DOHH2 (cell line): Measurements from ENCODE around the gene GJC1.

ENCODE experiments used
- H3F3A ChIP-seq: fragments of 200-600 bp; sonication (generic), shearing (Covaris generic); 2 replicates; pipeline ENCODE4 v1.6.0; 2016; ENCODE audit warnings: antibody characterized with exemption, mild to moderate bottlenecking; ENCODE audit not compliant: control insufficient read depth, insufficient read depth
- H3K27ac ChIP-seq: fragments of 200-600 bp; sonication (generic); 2 replicates; pipeline ENCODE4 v1.5.1; 2014; ENCODE audit warnings: low read depth, mild to moderate bottlenecking, low read length, moderate library complexity
- H3K27me3 ChIP-seq: fragments of 200-600 bp; sonication (generic); 2 replicates; pipeline ENCODE4 v1.6.1; 2014; ENCODE audit warnings: mild to moderate bottlenecking, low read length, mixed read lengths; ENCODE audit not compliant: control insufficient read depth
- H3K36me3 ChIP-seq: fragments of 200-600 bp; sonication (generic); 2 replicates; pipeline ENCODE4 v1.6.1; 2014; ENCODE audit warnings: mild to moderate bottlenecking, low read length, moderate library complexity, mixed read lengths; ENCODE audit not compliant: control insufficient read depth
- H3K4me1 ChIP-seq: fragments of 200-600 bp; sonication (generic); 2 replicates; pipeline ENCODE4 v1.6.1; 2014; ENCODE audit warnings: mild to moderate bottlenecking, low read length, mixed read lengths; ENCODE audit not compliant: control insufficient read depth
- H3K4me2 ChIP-seq: fragments of 200-600 bp; sonication (generic); 2 replicates; pipeline ENCODE4 v1.6.0; 2014; ENCODE audit warnings: mild to moderate bottlenecking, low read length, moderate library complexity
- H3K4me3 ChIP-seq: fragments of 200-600 bp; sonication (generic); 2 replicates; pipeline ENCODE4 v1.5.1; 2014; ENCODE audit warnings: mild to moderate bottlenecking, low read length, mixed read lengths
- H3K79me2 ChIP-seq: fragments of 200-600 bp; sonication (generic); 2 replicates; pipeline ENCODE4 v1.6.1; 2014; ENCODE audit warnings: mild to moderate bottlenecking, low read length, mixed read lengths; ENCODE audit not compliant: control insufficient read depth
- H3K9me2 ChIP-seq: fragments of 200-600 bp; sonication (generic); replicated peaks from 2 replicates; pipeline ENCODE4 v1.6.1; 2014; ENCODE audit warnings: mild to moderate bottlenecking, low read length, mixed read lengths; ENCODE audit not compliant: control insufficient read depth
- H3K9me3 ChIP-seq: fragments of 200-600 bp; sonication (generic); 2 replicates; pipeline ENCODE4 v1.6.1; 2014; ENCODE audit warnings: antibody characterized with exemption, low read length, mixed read lengths; ENCODE audit not compliant: control insufficient read depth, insufficient read depth
- H4K20me1 ChIP-seq: fragments of 200-600 bp; sonication (generic); 2 replicates; pipeline ENCODE4 v1.6.0; 2014; ENCODE audit warnings: low read depth, mild to moderate bottlenecking, antibody characterized with exemption, low read length, moderate library complexity; ENCODE audit not compliant: control insufficient read depth, insufficient read depth
- EZH2phosphoT487 ChIP-seq: fragments of 200-600 bp; sonication (generic); IDR thresholded peaks from 2 replicates; pipeline ENCODE4 v1.6.1; 2017; ENCODE audit warnings: borderline replicate concordance, mild to moderate bottlenecking, antibody characterized with exemption, low read length, moderate library complexity, mixed read lengths
- TF ChIP-seq, protein P1 (sequence below): fragments of 200-600 bp; sonication (generic); IDR thresholded peaks from one replicate; pipeline ENCODE4 v1.5.1; 2014; ENCODE audit warnings: antibody characterized with exemption, mild to moderate bottlenecking, low read depth, low read length; ENCODE audit not compliant: poor library complexity, severe bottlenecking

Gene GJC1

DNA sequence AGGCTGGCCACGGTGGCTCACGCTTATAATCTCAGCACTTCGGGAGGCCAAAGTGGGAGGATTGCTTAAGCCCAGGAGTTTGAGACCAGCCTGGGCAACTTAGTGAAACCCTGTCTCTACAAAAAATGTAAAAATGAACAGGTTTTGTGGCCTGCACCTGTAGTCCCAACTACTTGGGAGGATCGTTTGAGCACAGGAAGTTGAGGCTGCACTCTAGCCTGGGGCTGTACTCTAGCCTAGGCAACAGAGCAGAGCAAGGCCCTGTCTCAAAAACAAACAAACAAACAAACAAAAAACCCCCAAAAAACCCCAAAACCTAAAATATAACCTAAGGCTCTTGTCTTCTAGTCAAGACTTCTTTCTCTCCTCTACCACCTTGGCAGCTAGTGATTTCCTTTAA lies 10.2 kb upstream of the GJC1 start:
- Histone ChIP-seq H4K20me1 (no peaks in the 10 kb centered on the region), H3K4me2 (no peak overlapping the region), H3K9me3 (no peaks in the 10 kb centered on the region), H3K36me3 (no peaks in the 10 kb centered on the region), H3K27ac (no peak overlapping the region), H3K27me3 (no peaks in the 10 kb centered on the region), H3F3A (no peaks in the 10 kb centered on the region), H3K79me2 (no peaks in the 10 kb centered on the region), H3K4me3 (no peak overlapping the region), H3K9me2 (no peaks in the 10 kb centered on the region), H3K4me1 (peaks cover 4% of the 10 kb centered on the region; the same call in 1 of the 2 replicates)
- TF ChIP-seq EZH2phosphoT487 = no peak
- TF ChIP-seq, protein P1, sequence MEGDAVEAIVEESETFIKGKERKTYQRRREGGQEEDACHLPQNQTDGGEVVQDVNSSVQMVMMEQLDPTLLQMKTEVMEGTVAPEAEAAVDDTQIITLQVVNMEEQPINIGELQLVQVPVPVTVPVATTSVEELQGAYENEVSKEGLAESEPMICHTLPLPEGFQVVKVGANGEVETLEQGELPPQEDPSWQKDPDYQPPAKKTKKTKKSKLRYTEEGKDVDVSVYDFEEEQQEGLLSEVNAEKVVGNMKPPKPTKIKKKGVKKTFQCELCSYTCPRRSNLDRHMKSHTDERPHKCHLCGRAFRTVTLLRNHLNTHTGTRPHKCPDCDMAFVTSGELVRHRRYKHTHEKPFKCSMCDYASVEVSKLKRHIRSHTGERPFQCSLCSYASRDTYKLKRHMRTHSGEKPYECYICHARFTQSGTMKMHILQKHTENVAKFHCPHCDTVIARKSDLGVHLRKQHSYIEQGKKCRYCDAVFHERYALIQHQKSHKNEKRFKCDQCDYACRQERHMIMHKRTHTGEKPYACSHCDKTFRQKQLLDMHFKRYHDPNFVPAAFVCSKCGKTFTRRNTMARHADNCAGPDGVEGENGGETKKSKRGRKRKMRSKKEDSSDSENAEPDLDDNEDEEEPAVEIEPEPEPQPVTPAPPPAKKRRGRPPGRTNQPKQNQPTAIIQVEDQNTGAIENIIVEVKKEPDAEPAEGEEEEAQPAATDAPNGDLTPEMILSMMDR = no peak

DNA sequence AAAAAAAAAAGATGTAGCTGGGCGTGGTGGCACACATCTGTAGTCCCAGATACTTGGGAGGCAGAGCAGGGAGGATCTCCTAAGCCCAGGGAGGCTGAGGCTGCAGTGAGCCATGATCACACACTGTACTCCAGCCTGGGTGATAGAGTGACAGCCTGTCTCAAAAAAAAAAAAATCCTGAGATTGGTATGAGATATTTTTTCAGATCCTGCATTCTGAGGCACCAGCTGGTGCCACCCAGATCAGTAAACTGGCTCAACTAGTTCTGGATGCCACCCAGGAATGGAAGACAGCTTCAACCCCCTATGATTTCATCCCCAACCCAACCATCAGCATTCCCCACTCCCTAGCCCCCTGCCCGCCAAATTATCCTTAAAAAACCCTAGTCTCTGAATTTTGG lies 7.1 kb upstream of the GJC1 start:
- H3K9me3 ChIP-seq = no peaks in the 10 kb centered on the region
- TF ChIP-seq EZH2phosphoT487 = no peak
- TF ChIP-seq, protein P1 = no peak
- no peaks in the 10 kb centered on the region for H3K9me2 ChIP-seq
- H3K27ac ChIP-seq = no peak overlapping the region
- H4K20me1 ChIP-seq = no peaks in the 10 kb centered on the region
- H3K27me3 ChIP-seq = no peaks in the 10 kb centered on the region
- H3K36me3 ChIP-seq = no peaks in the 10 kb centered on the region
- H3K4me1 ChIP-seq = no peaks in the 10 kb centered on the region
- H3K4me3 ChIP-seq = no peak overlapping the region
- no peaks in the 10 kb centered on the region for H3K79me2 ChIP-seq
- no peaks in the 10 kb centered on the region for H3F3A ChIP-seq
- H3K4me2 ChIP-seq = no peak overlapping the region

DNA sequence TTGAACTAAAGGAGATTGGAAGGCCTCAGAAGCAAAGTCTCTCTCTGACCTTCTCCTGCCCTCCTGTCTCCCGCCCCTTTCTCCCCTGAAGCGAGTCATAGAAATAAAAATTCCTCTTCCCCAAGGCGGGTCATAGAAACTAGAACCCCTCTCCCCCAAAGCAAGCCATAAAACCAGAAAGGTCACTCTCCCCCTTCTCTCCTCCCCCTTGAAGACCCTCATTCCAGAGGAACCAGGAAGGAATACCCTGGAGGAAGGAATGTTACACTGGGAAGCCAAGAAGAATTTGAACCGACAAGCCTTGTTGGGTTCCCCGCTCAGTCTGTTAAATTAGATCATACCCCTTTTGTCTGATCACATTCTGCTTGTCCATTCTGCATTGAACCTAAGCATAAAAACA lies 2.7 kb upstream of the GJC1 start:
- Histone ChIP-seq H3K36me3 (peaks cover 4% of the 10 kb centered on the region; the same call in 1 of the 2 replicates), H3K9me3 (no peaks in the 10 kb centered on the region), H3K4me3 (no peak overlapping the region), H4K20me1 (no peaks in the 10 kb centered on the region), H3K4me2 (no peak overlapping the region), H3K79me2 (peaks cover 21% of the 10 kb centered on the region), H3K27me3 (peaks cover 9% of the 10 kb centered on the region), H3K4me1 (peaks cover 14% of the 10 kb centered on the region), H3F3A (peaks cover 12% of the 10 kb centered on the region), H3K27ac (no peak overlapping the region), H3K9me2 (no peaks in the 10 kb centered on the region)
- TF ChIP-seq, protein P1 = no peak
- TF ChIP-seq EZH2phosphoT487 = no peak
